Activated CD4-positive, alpha-beta T cell treated with anti-CD3 and anti-CD28 coated beads, Interleukin-2, amount 50 U/mL, for 48 hours (primary cell): ENCODE data around the gene ZFPL1.

Experiments used
- DNase-seq, 2 experiments: peaks; one replicate each; pipeline ENCODE4 v3.0.0-alpha.2; 2020

ZFPL1 gene

DNA sequence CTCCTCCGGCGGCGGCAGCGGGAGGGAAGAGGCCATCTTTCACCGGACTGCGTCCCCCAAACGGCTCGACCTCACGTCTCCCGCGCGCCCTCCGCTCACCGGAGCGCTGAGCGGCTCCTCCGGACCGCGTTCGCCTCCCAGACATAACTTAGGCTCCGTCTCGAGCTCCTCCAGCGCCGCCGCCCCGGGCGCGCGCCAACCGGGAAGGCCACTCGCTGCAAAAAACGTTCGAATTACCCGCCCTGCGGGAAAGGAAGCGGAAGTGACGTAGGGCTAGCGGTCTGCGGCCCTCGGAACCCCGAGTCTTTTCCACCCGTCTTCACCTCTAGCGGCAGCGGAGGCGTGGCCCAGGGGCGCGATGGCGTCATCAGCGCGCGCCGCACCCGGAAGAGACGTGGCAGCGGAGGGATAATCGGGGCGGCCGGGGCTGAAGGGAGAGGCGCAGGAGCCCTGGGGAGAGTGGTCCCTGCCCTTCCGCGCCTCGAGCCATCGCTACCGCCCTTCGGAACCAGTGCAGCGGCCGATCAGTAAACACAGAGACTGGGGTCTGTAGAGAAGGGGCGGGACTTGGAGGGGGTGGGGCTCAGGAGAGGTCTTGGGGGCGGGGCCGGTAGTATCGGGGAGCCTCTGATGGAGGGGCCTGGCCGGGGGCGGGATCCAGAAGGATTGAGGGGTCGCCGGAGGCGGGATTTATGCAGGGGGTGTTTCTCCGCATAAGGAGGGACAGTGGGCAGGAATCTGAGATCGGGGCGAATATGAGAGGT lies at the start of gene ZFPL1, which contains the start of gene CDCA5:
TSS of gene ZFPL1 (plus strand) at position 389 of the 764 bp plus-strand sequence. CDS start 477 bp downstream, outside the sequence.
TSS of gene CDCA5 (minus strand) at position 207 of the 764 bp plus-strand sequence. CDS start at position 145, 62 bp downstream.
- DNase-seq: peak; percentile 95 to 97

DNA sequence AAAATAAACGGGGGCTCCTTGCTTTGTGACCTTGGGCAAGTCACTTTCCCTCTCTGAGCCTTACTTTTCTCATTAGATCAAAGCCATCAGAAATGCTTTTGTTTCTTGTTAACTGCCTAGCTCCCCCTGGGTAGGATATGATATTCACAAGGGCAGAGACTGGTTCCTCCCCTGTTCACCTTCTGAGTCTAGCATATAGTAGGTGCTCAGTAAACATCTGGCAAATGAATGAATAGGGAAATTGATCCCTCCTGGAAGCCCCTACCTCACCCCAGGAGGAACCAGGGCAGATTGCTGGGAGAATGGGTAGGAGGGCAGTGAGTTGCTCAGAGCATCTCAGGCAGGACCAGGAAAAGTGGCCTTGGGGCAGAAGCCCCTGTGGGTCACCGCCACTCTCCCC lies 49.6 kb upstream of the ZFPL1 start:
- no peak for DNase-seq

DNA sequence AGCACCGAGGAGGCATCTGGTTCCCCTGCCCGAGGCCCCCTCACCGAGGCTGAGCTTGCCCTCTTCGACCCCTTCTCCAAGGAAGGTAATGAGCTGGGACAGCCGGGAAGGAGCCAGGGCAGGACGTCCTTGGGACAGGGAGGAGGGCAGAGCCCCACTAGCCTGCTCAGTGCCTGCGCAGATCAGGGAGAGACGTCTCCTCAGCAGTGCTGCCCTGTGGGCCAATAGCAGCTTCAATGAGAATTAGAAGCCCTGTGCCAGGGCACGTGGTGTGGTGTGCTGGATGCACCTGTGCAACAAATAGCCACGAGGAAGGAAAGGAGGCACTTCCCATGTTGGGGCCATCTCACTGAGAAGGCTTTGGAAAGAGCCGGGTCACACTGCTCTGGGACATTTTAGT lies 48.4 kb upstream of the ZFPL1 start:
- no peak for DNase-seq

DNA sequence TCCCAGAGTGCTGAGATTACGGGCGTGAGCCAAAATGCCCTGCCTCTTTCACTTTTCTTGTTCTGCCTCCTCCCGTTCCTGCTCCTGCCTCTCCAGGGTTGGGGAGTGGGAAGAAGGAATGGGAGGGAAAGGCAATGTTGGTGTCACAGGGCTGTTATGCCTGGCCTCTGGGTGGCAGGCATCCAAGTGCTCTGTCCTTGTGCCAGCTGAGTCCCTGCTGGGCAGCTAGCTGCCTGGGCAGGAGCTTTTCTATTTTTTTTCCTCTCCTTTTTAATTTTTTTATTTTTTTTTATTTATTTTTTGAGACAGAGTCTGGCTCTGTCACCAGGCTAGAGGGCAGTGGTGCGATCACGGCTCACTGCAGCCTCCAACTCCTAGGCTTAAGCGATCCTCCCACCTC lies 47.1 kb upstream of the ZFPL1 start:
- no peak for DNase-seq

DNA sequence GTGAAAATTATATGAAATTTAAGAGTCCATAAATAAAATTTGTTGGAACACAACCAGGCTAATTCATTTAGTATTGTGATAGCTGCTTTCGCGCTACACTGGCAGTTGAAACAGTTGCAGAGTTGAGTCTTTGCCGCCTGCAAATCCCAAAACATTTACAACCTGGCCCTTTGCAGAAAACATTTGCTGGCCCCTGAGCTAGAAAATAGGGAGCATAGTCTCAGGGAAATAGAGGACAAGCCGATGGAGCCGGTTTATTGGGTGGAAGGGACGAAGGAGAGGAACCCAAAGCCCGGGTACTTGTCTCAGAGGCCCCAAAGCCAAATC lies 43.5 kb upstream of the ZFPL1 start:
- no peak for DNase-seq

DNA sequence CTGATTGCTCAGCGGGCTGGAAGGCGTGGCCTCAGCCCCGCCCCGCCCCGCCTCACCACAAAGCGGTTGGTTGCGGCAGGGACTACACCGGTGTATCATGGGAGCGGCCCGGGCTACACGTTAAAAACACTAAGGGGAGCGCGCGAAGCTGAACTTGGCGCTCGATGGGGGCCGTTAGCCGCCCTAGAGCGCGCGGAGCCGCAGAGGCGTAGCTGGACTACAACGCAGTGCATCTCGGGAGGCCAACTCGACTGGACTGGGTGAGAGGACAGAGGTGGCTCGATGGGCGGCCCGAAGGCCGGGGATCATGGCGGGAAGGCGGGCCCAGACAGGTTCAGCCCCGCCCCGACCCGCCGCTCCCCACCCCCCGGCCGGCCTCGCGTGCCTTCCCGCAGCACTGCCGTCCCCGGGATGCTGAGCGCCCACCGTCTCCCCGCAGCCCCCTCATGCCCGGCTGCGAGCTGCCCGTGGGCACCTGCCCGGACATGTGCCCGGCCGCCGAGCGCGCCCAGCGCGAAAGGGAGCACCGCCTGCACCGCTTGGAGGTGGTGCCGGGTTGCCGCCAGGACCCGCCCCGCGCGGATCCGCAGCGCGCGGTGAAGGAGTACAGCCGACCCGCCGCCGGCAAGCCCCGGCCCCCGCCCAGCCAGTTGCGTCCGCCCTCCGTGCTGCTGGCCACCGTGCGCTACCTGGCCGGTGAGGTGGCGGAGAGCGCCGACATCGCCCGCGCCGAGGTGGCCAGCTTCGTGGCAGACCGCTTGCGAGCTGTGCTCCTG lies 43.0 kb upstream of the ZFPL1 start, which contains the start of gene SAC3D1:
TSS of gene SAC3D1 (plus strand) at position 364 of the 776 bp plus-strand sequence. CDS start at position 447, 83 bp downstream.
- DNase-seq: peak; percentile 88 to 93

DNA sequence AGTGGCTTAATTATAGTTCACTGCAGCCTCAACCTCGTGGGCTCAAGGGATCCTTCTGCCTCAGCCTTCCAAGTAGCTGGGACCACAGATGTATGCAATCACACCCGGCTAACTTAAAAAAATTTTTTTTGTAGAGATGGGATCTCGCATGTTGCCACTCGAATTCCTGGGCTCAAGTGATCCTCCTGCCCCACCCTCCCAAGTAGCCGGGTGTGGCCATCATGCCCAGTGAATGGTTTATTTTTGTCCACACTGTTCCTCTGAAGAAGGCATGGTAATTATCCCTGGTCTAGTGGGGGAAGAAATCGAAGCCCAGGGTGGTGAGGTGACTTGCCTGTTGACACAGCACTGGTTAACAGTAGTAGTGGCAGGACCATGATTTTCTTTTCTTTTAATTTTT lies 41.1 kb upstream of the ZFPL1 start:
- no peak for DNase-seq

DNA sequence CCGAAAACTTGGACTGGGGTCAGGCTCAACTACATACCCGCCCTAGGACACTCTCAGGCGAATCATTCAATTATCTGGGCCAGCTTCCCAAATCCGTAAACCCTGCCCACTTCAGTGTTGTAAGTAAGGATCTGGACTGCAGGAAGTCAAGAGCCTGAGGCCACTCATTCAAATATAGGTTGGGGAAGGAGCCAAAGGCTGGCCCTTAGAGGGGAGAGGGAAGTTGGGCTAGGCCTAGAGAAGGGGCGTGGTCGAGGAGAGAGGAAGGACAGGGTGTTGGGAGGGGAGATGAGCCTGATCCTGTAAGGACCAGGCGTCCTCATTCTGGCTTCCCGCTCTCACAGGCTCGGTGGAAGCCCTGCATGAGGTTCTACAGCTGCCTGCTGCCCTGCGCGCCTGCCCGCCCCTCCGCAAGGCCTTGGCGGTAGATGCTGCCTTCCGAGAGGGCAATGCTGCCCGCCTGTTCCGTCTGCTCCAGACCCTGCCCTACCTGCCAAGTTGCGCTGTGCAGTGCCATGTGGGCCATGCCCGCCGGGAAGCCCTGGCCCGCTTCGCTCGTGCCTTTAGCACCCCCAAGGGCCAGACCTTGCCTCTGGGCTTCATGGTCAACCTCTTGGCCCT lies 40.0 kb upstream of the ZFPL1 start:
- DNase-seq: no peak

DNA sequence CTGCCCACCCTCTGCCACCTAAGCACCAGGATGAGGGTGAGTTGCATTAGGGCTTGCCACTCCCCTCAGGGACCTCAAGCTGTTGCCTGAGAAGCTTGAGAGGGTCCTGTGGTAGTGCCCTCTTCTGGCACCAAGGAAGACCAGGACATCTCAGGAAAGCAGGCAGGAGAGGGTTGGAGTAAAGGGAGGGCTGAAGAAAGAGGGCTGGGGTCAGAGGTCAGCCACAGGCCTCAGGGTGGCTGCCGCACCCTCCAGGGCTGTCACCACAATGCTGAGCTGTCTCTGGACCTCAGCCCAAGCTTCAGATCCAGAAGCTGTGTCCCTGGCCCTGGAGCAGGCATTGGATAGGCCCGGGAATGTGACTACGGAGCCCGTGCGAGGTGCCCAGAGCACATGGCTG lies 39.0 kb upstream of the ZFPL1 start:
- no peak for DNase-seq

DNA sequence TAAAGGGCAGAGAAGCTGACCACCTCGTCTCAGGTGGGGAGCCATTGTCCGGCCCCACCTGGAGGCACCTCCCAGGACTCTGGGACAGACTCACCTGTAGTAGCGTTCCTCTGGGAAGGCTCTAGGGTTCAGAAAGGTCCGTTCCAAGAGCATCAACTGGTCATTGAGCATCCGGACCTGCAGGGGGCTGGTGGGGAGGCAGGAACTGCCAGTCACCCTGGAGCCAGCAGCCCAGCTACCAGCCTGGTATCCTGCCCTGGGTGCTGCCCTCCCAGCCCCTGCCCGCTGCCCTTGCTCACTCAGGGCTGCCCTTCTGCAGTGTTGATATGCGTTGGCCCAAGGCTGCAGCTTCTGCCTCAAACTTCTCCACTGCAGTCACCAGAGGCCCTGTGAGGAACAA lies 38.3 kb upstream of the ZFPL1 start:
- DNase-seq: no peak

DNA sequence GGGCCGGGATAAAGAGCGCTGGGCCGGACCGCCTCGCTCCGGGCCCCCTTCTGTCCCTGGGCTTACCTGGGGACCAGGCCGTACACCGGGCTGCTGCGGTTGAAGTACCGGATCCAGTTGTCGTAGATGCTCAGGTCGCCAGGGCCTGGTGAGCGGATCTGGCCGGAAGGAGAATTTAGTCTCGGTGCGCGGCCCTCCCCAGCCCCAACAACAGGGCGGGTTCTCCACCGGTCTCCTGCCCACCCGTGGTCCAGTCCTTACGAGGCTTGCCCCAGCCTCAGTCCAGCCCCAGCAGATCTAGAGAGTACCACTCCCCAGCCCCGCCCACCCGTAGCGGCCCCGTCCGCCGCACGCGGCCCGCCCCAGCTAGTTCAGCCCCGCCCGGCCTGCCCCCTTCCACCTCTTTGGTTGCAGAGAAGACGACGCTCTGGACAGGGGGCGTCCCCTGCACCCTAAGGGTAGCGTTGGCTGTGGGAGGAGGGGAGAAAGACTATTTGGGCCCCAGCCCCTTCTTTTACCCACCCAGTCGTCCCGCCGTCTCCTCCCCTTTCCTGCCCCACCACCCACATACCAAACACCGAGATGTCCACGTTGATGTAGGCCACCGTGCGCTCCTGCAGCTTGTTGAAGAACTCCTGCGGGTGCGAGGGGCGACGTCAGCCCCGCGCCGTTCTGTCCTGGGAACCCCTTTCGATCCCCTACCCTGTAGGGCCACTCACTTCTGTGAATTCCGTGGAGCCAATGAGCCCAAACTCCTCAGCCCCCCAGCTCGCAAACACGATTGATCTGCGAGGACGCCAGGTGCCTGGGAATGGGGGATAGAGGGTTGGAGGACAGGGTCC lies 36.2 kb upstream of the ZFPL1 start:
- peak; percentile 40 to 47 for DNase-seq

DNA sequence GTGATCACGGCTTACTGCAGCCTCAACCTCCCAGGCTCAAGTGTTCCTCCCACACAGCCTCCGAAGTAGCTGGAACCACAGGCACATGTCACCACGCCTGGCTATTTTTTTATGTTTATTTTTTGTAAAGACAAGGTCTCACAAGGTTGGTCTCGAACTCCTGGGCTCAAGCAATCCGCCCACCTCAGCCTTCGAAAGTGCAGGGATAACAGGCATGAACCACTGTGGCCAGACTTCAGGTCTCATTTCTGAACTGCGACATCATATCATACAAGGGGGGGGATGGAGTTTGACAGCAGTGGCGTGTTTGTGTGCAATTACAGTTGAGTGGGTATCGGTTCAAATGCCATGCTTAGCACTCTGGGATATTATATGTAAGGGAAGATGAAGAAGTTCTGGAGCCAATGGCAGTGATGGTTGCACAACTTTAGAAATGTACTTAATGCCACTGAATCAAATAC lies 32.6 kb upstream of the ZFPL1 start:
- DNase-seq: no peak

DNA sequence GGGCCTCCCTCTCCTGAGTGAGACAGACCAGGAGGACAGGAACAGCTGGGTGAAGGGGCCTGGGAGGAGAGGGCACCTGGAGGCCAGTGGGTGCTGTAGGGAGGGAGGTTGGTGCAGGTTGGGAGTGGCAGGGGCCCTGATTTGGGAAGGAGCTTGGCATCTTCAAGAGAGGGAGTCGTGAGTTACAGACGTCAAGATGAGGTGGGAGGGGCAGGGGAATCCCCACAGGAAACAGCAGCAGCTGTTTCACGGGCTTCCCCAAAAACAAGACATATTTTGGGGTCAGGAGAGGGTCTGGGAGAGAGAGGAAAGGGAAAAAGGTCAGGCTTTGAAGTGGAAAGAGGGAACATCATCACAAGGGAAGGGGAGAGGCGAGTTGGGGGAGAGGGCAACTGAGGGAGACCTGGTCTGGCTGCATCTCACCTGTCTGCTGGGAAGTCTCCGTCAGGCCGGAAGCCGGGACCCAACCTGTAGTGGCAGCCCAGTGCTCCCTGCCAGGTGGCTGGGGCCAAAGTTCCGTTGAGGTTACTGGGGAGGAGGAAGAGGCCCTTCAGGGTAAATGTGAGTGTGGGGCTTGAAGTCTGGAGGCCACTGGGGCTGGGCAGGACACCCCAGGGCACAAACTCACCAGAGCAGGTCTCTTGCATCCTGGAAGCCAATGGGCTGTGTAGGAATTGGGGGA lies 30.1 kb upstream of the ZFPL1 start:
- no peak for DNase-seq

DNA sequence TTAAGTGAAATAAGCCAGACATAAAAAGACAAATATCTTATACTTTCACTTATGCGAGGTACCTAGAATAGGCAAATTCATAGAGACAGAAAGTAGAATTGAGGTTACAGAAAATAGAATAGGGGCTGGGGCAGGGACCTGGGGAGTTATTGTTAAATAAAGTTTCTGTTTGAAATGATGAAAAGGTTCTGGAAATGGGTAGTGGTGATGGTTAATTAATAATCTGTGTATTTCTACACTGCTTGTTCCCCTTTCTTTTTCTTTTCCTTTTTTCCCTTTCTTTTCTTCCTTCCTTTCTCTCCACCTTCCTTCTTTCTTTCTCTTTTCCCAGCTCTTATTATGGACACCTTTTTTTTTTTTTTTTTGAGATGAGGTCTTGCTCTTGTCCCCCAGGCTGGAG lies 28.5 kb upstream of the ZFPL1 start:
- DNase-seq: no peak

DNA sequence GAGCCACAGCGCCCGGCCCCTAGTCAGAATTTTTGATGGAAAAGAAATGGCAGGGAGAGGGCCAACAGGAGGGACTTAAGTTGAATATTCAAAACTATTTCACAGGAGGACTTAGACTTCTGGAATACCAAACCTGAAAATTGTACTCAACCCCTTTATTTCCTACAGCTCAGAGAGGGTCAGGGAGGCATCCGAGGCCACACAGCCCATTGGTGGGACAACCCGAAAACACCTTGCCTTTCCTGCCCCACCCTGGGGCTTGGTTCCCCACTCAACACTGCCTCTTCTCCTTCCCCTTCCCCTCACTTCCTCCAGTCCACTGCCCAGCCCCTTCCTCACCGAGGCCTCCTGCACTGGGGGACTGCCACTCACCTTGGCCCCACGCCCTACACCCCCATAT lies 27.0 kb upstream of the ZFPL1 start:
- DNase-seq: no peak

DNA sequence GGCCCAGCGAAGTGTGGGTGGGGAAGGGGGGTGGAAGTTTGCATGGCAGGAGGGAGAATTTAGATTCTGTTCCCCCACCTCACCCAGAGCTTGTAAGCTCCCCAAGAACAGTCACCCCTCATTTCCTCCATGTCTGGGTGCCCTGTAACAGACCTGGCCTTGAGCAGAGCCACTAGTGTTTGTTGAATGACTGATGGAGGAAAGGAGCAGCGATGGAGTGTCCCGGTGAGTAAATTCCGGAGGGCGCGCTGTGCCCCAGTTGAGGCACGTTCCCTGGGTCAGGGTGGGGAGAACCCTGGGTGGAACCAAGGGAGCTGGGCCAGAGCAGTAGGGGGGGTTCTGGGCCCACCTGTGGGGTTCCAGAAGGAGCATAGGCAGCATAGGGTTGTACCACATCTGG lies 26.5 kb upstream of the ZFPL1 start:
- no peak for DNase-seq

DNA sequence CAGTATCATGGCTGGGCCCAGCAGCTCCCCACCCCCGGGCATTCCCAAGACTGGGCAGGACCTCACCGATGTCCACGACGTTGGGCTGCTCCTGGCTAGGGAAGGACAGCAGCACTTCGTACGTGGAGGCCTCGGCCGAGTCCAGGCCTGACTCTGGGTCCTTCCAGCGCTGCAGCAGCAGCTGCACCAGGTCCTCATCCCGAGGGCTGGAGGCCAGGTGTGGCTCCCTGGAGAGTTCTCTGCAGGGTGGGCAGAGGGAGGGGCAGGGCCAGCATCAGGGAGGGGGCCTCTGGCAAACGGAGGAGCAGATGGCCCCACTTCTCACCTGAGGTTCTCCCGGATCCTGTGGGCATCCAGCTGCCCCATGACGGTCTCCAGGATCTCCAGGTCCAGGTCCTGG lies 26.0 kb upstream of the ZFPL1 start:
- DNase-seq: no peak

DNA sequence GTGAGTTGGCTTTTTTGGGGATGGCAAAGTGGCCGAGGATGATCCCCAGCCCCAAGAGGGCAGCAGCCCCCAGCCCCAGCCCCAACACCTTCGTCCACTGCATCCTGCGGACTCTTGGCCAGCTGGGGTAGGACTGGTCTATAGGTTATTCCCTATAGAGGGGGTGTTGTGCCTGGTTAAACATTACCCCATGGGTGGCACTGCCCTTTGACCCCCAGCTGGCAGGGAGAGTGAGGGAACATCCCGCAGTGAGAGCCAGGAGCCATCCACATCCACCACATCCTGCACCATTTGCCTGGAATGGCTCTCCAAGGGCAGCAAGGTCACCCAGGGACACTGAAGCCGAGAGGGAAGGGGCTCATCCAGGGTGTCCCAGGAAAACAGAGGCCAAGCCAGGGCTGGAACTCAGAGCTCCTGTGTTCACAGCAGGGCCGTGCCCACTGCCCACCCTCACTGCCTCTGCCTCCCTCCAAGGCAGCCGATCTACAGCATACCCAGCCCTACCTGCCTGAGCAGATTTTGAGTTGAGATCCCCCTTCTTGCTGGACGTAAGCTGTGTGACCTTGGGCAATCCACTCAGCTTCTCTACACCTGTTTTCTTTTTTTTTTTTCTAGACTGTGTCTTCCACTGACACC lies 25.5 kb upstream of the ZFPL1 start, which contains the start of gene NAALADL1:
TSS of gene NAALADL1 (minus strand) at position 135 of the 636 bp plus-strand sequence. CDS start at position 103, 32 bp downstream.
- no peak for DNase-seq

DNA sequence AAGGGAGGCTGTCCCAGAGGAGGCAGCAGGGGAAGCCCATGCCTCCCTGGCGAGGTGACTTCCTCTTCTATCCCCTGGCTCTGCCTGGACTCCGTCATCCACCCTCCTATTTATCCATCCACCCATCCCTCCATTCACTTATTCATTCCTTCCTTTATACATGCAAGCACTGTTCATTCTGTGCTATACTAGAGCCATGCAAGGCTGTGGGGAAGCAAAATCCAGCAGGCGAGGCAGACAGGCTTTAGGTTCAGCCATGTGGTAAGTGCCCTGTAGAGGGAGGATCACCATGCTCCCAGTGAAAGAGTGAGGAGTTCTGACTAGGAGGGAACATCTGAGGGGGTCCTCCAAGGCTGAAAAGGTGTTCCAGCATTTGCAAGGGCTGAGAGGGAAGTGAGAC lies 24.5 kb upstream of the ZFPL1 start:
- no peak for DNase-seq

DNA sequence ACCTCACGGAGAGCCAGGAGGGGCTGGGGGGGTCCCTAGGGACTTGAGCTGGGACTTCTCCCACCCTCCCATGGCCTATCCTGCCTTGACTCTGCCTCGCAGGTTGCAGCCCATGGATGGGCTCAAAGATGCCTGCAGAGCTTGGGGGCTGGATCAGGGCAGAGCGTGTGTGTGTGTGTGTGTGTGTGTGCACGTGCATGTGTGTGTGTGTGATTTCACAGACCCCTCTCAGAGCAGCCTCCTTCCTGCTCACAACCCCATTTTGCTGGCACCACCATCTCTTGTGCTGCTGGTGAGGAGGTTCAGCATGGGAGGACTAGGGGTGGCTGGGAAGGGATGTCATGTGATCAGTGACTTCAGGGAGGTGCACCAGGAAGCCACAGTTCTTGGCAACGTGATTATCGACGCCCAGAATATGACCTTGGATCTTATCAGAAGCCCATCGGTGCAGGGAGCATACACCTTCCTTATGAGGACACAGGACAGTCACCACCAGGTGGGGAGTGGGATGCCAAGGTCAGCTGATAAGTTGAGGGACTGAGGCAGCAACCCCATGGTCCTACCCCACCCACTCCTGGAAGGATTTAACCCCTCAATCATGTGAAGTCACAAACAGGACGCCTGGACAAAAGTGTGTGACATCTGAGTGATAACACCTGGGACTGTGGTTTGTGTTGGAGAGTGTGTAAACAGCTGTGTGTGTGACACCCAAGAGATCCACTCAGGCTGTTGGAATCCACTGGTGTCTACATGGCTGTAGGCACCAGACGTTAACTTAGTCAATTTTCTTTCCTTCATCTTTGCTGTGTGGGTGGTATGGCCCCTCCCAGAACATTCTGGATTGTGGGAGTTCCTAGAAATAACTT lies 23.8 kb upstream of the ZFPL1 start:
- no peak for DNase-seq
